ENCODE data around the gene AMBRA1.

DNA sequence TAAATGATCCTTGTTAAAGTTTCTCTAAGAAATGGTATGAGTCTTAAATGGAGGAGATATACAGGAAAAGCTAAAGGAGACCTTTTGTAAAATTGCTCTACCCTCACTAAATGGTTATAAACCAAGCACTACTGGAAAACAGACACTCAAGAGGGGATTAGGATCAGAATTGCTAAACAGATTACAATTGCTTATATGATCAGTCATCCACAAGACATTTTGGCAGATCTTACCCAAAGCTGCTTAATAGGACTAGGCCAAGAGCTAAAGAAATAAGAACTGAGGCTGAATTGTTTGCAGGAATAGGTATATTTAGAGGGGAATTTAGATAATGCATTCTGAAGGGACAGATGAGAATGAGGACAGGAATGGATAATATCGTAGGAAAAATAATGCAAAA lies 13.7 kb upstream of the AMBRA1 start:
- no peak for TF ChIP-seq POLR2A (IDR thresholded peaks at IDR 0.05)
- TF ChIP-seq, protein P1, sequence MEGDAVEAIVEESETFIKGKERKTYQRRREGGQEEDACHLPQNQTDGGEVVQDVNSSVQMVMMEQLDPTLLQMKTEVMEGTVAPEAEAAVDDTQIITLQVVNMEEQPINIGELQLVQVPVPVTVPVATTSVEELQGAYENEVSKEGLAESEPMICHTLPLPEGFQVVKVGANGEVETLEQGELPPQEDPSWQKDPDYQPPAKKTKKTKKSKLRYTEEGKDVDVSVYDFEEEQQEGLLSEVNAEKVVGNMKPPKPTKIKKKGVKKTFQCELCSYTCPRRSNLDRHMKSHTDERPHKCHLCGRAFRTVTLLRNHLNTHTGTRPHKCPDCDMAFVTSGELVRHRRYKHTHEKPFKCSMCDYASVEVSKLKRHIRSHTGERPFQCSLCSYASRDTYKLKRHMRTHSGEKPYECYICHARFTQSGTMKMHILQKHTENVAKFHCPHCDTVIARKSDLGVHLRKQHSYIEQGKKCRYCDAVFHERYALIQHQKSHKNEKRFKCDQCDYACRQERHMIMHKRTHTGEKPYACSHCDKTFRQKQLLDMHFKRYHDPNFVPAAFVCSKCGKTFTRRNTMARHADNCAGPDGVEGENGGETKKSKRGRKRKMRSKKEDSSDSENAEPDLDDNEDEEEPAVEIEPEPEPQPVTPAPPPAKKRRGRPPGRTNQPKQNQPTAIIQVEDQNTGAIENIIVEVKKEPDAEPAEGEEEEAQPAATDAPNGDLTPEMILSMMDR (IDR thresholded peaks at IDR 0.05) = no peak
